T-cell (primary cell): ENCODE results near the gene MYOM1. TPM values are rescaled to one million over a fixed set of nuclear protein-coding genes. Genes with fewer than 3 reads are reported as not detected.

ENCODE experiments used
- ATAC-seq, 4 experiments: fragments of 200-7000 bp in 3 of 4; fragments of 150-1000 bp in 1 of 4; cut with Tn5 transposase; replicated peaks in 1 of 4; 1 replicate in 3 of 4; 2 replicates in 1 of 4; pipeline ENCODE4 v1.10.0; 2021; ENCODE audit warnings: moderate library complexity in 3 of 4, mild to moderate bottlenecking in 2 of 4, moderate number of reproducible peaks in 1 of 4
- CTCF ChIA-PET, 2 donors: fragments of 300-600 bp; sonication (Branson Sonifier 250); formaldehyde crosslinking; loops; one replicate each; lab custom pipeline; 2022; ENCODE audit warnings: antibody characterized with exemption in 2 of 2; lab: Charles Lee
- POLR2A ChIA-PET, 2 donors: fragments of 300-600 bp; sonication (Branson Sonifier 250); formaldehyde crosslinking; loops; one replicate each; lab custom pipeline; 2022; ENCODE audit warnings: antibody characterized with exemption in 2 of 2; lab: Charles Lee
- DNase-seq, 35 experiments: peaks; one replicate each; pipeline versions ENCODE4 v3.0.0 to v3.0.0-alpha.2; 2013 to 2023
- H3K27ac ChIP-seq: one replicate; pipeline ENCODE4 v1.5.1; 2013; ENCODE audit warnings: low read length
- H3K27me3 ChIP-seq, 2 experiments: replicated peaks in 1 of 2; 1 replicate in 1 of 2; 2 replicates in 1 of 2; pipeline versions ENCODE4 v1.6.1 to v1.7.0; 2013; ENCODE audit warnings: low read length in 1 of 2, mixed read lengths in 1 of 2; ENCODE audit not compliant: control insufficient read depth in 2 of 2, insufficient read depth in 2 of 2; ENCODE audit errors: extremely low read depth in 1 of 2
- H3K36me3 ChIP-seq, 2 donors: 1 replicate in 1 of 2; 2 replicates in 1 of 2; pipeline versions ENCODE4 v1.6.1 to v1.7.0; 2013; ENCODE audit warnings: low read length in 1 of 2; ENCODE audit not compliant: control insufficient read depth in 2 of 2, insufficient read depth in 1 of 2; ENCODE audit errors: extremely low read depth in 1 of 2
- H3K4me1 ChIP-seq, 2 experiments: 1 replicate in 1 of 2; 2 replicates in 1 of 2; pipeline versions ENCODE4 v1.6.1 to v1.7.0; 2013; ENCODE audit warnings: low read length in 2 of 2, mixed read lengths in 1 of 2; ENCODE audit not compliant: insufficient read depth in 2 of 2, control insufficient read depth in 1 of 2; ENCODE audit errors: extremely low read depth in 1 of 2
- H3K4me3 ChIP-seq, 2 donors: 1 replicate in 1 of 2; 2 replicates in 1 of 2; pipeline versions ENCODE4 v1.5.1 to v1.7.0; 2013; ENCODE audit warnings: mild to moderate bottlenecking in 2 of 2, low read length in 1 of 2, moderate library complexity in 1 of 2; ENCODE audit not compliant: control insufficient read depth in 1 of 2; ENCODE audit errors: extremely low read depth in 1 of 2
- H3K9me3 ChIP-seq: 2 replicates; pipeline ENCODE4 v1.7.0; 2013
- H3K27ac Mint-ChIP-seq, 2 donors: one replicate each; pipeline ENCODE4 v1.8.0; 2020 to 2021; ENCODE audit warnings: mild to moderate bottlenecking in 2 of 2, mixed read lengths in 2 of 2
- H3K27me3 Mint-ChIP-seq, 2 donors: one replicate each; pipeline ENCODE4 v1.8.0; 2021 to 2022; ENCODE audit warnings: mixed read lengths in 2 of 2
- H3K36me3 Mint-ChIP-seq: one replicate; pipeline ENCODE4 v1.8.0; 2021; ENCODE audit warnings: mixed read lengths
- H3K4me1 Mint-ChIP-seq, 3 donors: one replicate each; pipeline ENCODE4 v1.8.0; 2020 to 2022; ENCODE audit warnings: mixed read lengths in 3 of 3, mild to moderate bottlenecking in 1 of 3
- H3K4me3 Mint-ChIP-seq, 3 donors: one replicate each; pipeline ENCODE4 v1.8.0; 2020 to 2022; ENCODE audit warnings: mild to moderate bottlenecking in 3 of 3, mixed read lengths in 3 of 3, moderate library complexity in 3 of 3
- H3K9me3 Mint-ChIP-seq, 3 donors: one replicate each; pipeline ENCODE4 v1.8.0; 2020 to 2022; ENCODE audit warnings: mixed read lengths in 3 of 3
- WGBS: methylation state at CpG from one replicate; pipeline ENCODE4 v1.1.5; 2013; ENCODE audit warnings: missing lambda C conversion rate; ENCODE audit not compliant: insufficient coverage; 5-methylcytosine and 5-hydroxymethylcytosine counted together
- total RNA-seq, 35 experiments: library from RNA in 6 of 35; stranded (reverse) in 6 of 35; fragments of 120-200 nt in 1 of 35; gene quantifications; one replicate each; pipeline versions ENCODE4 v1.2.1 to v1.2.4 and lab custom pipeline; 2013 to 2026

The MYOM1 gene
- total RNA-seq, 5 donors from 2014 or later (not counting 1 experiment from before 2014, with no cell fraction given), result 0.98 to 7.0 (median 1.9) TPM

DNA sequence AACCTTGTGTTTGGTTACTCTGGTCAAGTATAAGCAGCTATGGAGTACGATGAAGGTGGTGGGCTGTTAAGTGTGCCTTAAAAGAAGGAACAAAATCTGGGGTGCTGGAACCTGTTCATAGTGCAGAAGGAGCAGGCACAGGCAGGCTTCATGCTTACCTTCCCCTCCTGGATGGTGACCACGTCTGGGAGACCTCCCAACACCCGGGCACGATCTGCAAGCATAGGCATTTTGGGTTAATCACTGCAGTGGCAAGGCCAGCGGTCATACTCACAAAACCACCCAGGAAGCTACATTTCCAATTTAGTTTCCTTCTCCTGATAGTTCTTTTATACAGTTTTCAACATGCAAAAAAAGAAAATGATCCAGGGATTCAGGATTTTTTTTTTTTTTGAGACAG is 148.1 kb downstream of the MYOM1 start:
- H3K36me3 Mint-ChIP-seq, result peaks cover 3% of the 10 kb centered on the region
- no peak overlapping the region for H3K27ac Mint-ChIP-seq
- no peaks in the 10 kb centered on the region for H3K27me3 ChIP-seq
- H3K4me1 ChIP-seq, result peaks cover 17 to 18% of the 10 kb centered on the region in 2 experiments
- no peak overlapping the region for H3K4me3 ChIP-seq
- no peaks in the 10 kb centered on the region for H3K9me3 Mint-ChIP-seq
- H3K4me3 Mint-ChIP-seq, result no peak overlapping the region
- POLR2A ChIA-PET, result interaction anchor here (0.6 kb wide), 3 partner anchors 9 to 178 kb away, joined by 3 to 9 read pairs (median 5); no protein-coding TSS in a partner anchor
- H3K27ac ChIP-seq, result no peak overlapping the region
- H3K27me3 Mint-ChIP-seq, result no peaks in the 10 kb centered on the region
- CTCF ChIA-PET, result interaction anchor here (0.7 to 1.0 kb wide), 3 partner anchors 8 to 133 kb away, joined by 3 read pairs; no protein-coding TSS in a partner anchor
- no peaks in the 10 kb centered on the region for H3K36me3 ChIP-seq
- DNase-seq (no peak), ATAC-seq (no peak)
- WGBS, result 89% methylated on average over 5 of the region's 5 CpGs
- no peaks in the 10 kb centered on the region for H3K9me3 ChIP-seq
- H3K4me1 Mint-ChIP-seq, result peaks cover 38 to 68% (median 48%) of the 10 kb centered on the region in 3 donors

DNA sequence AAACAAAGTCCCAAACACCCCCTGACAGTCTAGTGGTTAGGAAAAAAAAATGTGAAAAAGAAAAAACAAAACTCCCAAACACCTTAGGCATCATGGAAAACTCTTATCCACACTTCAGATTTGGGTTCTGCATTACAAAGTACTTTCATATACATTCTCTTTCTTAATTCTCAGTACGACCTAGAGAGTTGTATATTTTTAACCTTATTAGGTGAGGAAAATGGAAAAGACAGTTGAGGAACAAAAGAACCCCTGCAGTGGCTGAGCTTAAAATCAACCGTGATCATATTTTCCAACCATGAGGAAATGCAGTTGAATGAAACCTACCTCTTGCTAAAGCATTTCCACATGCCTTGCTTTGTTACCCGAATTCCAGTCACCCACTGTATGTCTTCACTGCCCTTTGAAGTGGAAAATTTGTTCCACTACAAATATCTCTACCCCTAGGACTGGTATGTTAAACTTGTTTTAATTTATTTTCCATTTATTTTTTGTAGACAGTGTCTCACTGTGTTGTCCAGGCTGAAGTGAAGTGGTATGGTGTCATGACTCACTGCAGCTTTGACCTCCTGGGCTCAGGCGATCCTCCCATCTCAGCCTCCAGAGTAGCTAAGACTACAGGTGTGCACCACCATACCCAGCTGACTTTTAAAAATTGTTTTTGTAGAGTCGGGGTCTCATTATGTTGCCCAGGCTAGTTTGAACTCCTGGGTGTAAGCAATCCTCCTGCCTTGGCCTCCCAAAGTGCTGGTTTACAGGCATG is 149.9 kb downstream of the MYOM1 start:
- WGBS, result 100% methylated on average over 1 of the region's 5 CpGs
- H3K27ac Mint-ChIP-seq, result peak overlapping the region; percentile 49 to 69
- CTCF ChIA-PET, result interaction anchor here (0.7 to 1.3 kb wide), 3 partner anchors 76 to 536 kb away, joined by 3 to 4 read pairs (median 3); no protein-coding TSS in a partner anchor
- peak overlapping the region in 2 of 3 donors; percentile 47 to 60 for H3K4me3 Mint-ChIP-seq
- H3K36me3 ChIP-seq, result peaks cover 0 to 4% of the 10 kb centered on the region in 2 donors
- H3K4me1 Mint-ChIP-seq, result peaks cover 36 to 57% (median 43%) of the 10 kb centered on the region in 3 donors
- H3K27me3 ChIP-seq, result no peaks in the 10 kb centered on the region
- ATAC-seq (no peak), DNase-seq (no peak)
- H3K9me3 ChIP-seq, result no peaks in the 10 kb centered on the region
- no peaks in the 10 kb centered on the region for H3K9me3 Mint-ChIP-seq
- H3K27me3 Mint-ChIP-seq, result no peaks in the 10 kb centered on the region
- peaks cover 11 to 27% of the 10 kb centered on the region in 2 experiments for H3K4me1 ChIP-seq
- POLR2A ChIA-PET, result no interaction called here
- no peak overlapping the region for H3K27ac ChIP-seq
- no peak overlapping the region for H3K4me3 ChIP-seq
- H3K36me3 Mint-ChIP-seq, result peaks cover 3% of the 10 kb centered on the region

DNA sequence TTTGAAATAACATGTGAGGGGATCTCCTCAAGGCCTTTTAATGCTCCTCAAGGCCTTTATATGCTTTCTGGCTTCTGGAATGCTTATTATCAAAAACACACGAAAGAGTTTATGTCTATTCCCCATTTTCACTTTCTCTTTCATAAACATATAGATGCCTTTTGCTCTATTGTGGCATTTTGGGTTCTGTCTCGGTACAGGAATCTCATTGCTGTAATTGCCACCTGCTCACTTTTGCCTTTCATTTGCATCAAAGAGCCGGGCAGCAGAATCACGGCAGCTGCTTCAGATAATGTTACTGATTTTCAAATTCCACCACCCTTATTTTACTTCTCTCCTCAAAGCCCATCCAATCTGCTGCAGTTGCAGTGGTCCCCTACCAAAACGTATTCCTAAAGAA is 152.0 kb downstream of the MYOM1 start:
- CTCF ChIA-PET, result no interaction called here

DNA sequence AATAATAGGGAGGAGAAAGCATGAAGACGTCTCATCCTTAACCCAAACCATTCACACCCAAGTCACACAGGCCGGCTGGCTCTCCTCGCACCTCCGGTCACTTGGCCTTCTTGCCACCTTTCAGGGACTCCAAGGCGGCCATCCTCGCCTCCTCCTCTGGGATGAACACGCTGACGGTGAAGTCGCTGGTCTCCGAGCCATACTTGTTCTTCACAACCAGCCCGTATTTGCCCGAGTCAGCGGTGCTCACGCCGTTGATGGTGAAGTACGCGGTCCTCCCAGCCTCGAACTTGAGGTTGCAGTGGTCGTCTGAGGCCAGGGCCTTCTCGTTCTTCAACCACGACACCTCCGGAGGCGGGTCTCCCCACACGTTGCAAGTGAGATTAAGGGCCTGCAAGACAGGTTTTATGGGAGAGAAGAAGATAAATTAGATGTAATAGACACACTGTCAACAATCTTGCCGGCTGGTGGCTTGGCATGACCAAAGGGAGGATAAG is 152.6 kb downstream of the MYOM1 start:
- Histone ChIP-seq H3K9me3 (no peaks in the 10 kb centered on the region), H3K4me1 (peaks cover 18 to 28% of the 10 kb centered on the region in 2 experiments), H3K36me3 (peaks cover 0 to 4% of the 10 kb centered on the region in 2 donors), H3K27me3 (no peaks in the 10 kb centered on the region), H3K27ac (peak overlapping the region; percentile 67), H3K4me3 (no peak overlapping the region)
- peaks cover 48 to 51% (median 50%) of the 10 kb centered on the region in 3 donors for H3K4me1 Mint-ChIP-seq
- no peaks in the 10 kb centered on the region for H3K9me3 Mint-ChIP-seq
- peaks cover 3% of the 10 kb centered on the region for H3K36me3 Mint-ChIP-seq
- ATAC-seq (no peak), DNase-seq (no peak)
- H3K4me3 Mint-ChIP-seq, result peak overlapping the region; percentile 50 to 72 (median 52)
- H3K27me3 Mint-ChIP-seq, result no peaks in the 10 kb centered on the region
- POLR2A ChIA-PET, result no interaction called here
- WGBS, result 92% methylated on average over 13 of the region's 25 CpGs
- CTCF ChIA-PET, result no interaction called here
- peak overlapping the region; percentile 45 to 74 for H3K27ac Mint-ChIP-seq

More for the DNA sequence above, 152.0 kb downstream of the MYOM1 start:
- H3K4me1 Mint-ChIP-seq, result peaks cover 43 to 47% (median 45%) of the 10 kb centered on the region in 3 donors
- H3K27me3 Mint-ChIP-seq, result no peaks in the 10 kb centered on the region
- H3K27ac Mint-ChIP-seq, result peak overlapping the region; percentile 45 to 74
- Histone ChIP-seq H3K4me3 (no peak overlapping the region), H3K9me3 (no peaks in the 10 kb centered on the region), H3K27me3 (no peaks in the 10 kb centered on the region), H3K36me3 (peaks cover 0 to 4% of the 10 kb centered on the region in 2 donors), H3K27ac (peak overlapping the region; percentile 67), H3K4me1 (peaks cover 13 to 24% of the 10 kb centered on the region in 2 experiments)
- peak in 1 of 4 experiments; percentile 51 for ATAC-seq
- POLR2A ChIA-PET, result no interaction called here
- H3K9me3 Mint-ChIP-seq, result no peaks in the 10 kb centered on the region
- H3K4me3 Mint-ChIP-seq, result peak overlapping the region; percentile 50 to 72 (median 52)
- no CpG with 5 or more reads among the region's 5 CpGs for WGBS
- peaks cover 3% of the 10 kb centered on the region for H3K36me3 Mint-ChIP-seq
- DNase-seq, result peak in 1 of 35 experiments; percentile 22

DNA sequence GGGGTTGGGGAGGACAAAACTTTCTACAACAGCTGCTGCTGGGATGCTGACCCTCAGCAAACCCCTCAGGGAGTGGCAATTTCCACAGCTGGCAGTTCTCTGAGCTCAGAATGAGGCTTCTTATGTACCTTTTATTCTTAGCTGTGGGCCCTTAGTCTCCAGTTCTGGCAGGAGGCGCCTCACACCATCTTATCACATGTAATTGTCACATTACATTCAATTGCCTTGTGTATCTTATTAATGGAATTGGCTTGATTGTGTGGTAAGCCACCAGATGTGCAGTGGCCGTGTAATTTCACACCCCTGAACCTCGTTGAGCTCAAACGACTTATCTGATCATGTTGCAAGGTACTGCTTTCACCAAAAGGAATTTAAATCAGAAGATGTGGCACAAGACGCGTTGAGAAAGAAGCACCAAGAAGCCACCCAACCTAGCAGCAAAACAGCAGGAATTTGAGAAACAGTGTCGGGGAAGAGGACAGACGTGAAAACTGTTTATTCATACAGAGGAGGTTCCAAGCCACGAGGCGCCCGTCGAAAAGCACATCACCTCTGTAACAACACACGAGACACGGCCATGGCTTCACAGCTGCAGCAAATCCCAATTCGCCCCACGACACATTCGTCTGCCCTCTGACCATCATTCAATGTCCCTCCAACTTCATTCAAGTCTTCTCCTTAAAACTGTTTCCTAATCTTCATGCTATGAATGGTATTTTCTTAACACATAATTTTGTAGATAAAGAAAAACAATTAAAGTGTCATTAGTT is 153.2 kb downstream of the MYOM1 start:
- no peaks in the 10 kb centered on the region for H3K27me3 ChIP-seq
- ATAC-seq, result no peak
- H3K36me3 ChIP-seq, result peaks cover 0 to 4% of the 10 kb centered on the region in 2 donors
- POLR2A ChIA-PET, result interaction anchor here in 1 of 2 donors (0.6 kb wide), 1 partner anchor 107 kb away, joined by 3 read pairs; no protein-coding TSS in a partner anchor
- H3K4me1 ChIP-seq, result peaks cover 23 to 34% of the 10 kb centered on the region in 2 experiments
- Mint-ChIP-seq H3K4me3 (peak overlapping the region in 1 of 3 donors; percentile 72), H3K9me3 (no peaks in the 10 kb centered on the region), H3K27ac (peak overlapping the region; percentile 21 to 74), H3K27me3 (no peaks in the 10 kb centered on the region), H3K36me3 (peaks cover 3% of the 10 kb centered on the region), H3K4me1 (peaks cover 55 to 58% (median 57%) of the 10 kb centered on the region in 3 donors)
- H3K9me3 ChIP-seq, result no peaks in the 10 kb centered on the region
- CTCF ChIA-PET, result interaction anchor here (0.7 to 5.5 kb wide), 2 partner anchors 72 to 184 kb away, joined by 3 to 70 read pairs; no protein-coding TSS in a partner anchor
- WGBS, result 74% methylated on average over 13 of the region's 17 CpGs
- H3K27ac ChIP-seq, result no peak overlapping the region
- no peak for DNase-seq
- no peak overlapping the region for H3K4me3 ChIP-seq
